Fibroblast of lung (primary cell): ENCODE results near the gene CRLF1. TPM values are rescaled to one million over a fixed set of nuclear protein-coding genes. Genes with fewer than 3 reads are reported as not detected.

Experiments
- DNase-seq, 2 donors: peaks; one replicate each; pipeline versions ENCODE4 v3.0.0 to v3.0.0-alpha.2; 2010; ENCODE audit warnings: low read depth in 2 of 2
- H2AFZ ChIP-seq: 2 replicates; pipeline ENCODE4 v1.5.1; 2012; ENCODE audit warnings: low read length, control low read depth, inconsistent platforms
- H3K27ac ChIP-seq: 2 replicates; pipeline ENCODE4 v1.5.1; 2011; ENCODE audit warnings: low read length, control low read depth; ENCODE audit not compliant: insufficient read depth
- H3K27me3 ChIP-seq: 2 replicates; pipeline ENCODE4 v1.5.1; 2011; ENCODE audit warnings: mild to moderate bottlenecking, low read length; ENCODE audit not compliant: control insufficient read depth, insufficient read depth
- H3K36me3 ChIP-seq: 2 replicates; pipeline ENCODE4 v1.5.1; 2011; ENCODE audit warnings: low read length; ENCODE audit not compliant: control insufficient read depth, insufficient read depth
- H3K4me1 ChIP-seq: 2 replicates; pipeline ENCODE4 v1.5.1; 2011; ENCODE audit warnings: low read length; ENCODE audit not compliant: control insufficient read depth, insufficient read depth; ENCODE audit errors: extremely low read depth
- H3K4me2 ChIP-seq: 2 replicates; pipeline ENCODE4 v1.5.1; 2011; ENCODE audit warnings: low read length, control low read depth; ENCODE audit not compliant: insufficient read depth; ENCODE audit errors: extremely low read depth
- H3K4me3 ChIP-seq, 4 experiments: fragments of 200-600 bp in 1 of 4; sonication (generic) in 1 of 4; replicated peaks in 1 of 4; 2 replicates each; pipeline ENCODE4 v1.5.1; 2011 to 2016; ENCODE audit warnings: low read length in 4 of 4, low read depth in 3 of 4, mild to moderate bottlenecking in 3 of 4, control low read depth in 2 of 4, inconsistent platforms in 1 of 4, mixed read lengths in 1 of 4; ENCODE audit not compliant: insufficient read depth in 1 of 4; ENCODE audit errors: control extremely low read depth in 1 of 4
- H3K79me2 ChIP-seq: 2 replicates; pipeline ENCODE4 v1.5.1; 2012; ENCODE audit warnings: mild to moderate bottlenecking, low read length, inconsistent platforms; ENCODE audit not compliant: control insufficient read depth, insufficient read depth
- H3K9ac ChIP-seq: 2 replicates; pipeline ENCODE4 v1.5.1; 2011; ENCODE audit warnings: mild to moderate bottlenecking, low read length, control low read depth; ENCODE audit not compliant: insufficient read depth
- H3K9me3 ChIP-seq: 2 replicates; pipeline ENCODE4 v1.5.1; 2012; ENCODE audit warnings: low read depth, low read length; ENCODE audit not compliant: control insufficient read depth, insufficient read depth
- H4K20me1 ChIP-seq: 2 replicates; pipeline ENCODE4 v1.5.1; 2011; ENCODE audit warnings: low read length; ENCODE audit not compliant: control insufficient read depth, insufficient read depth; ENCODE audit errors: extremely low read depth
- EZH2 ChIP-seq: IDR thresholded peaks from 2 replicates; pipeline ENCODE4 v1.5.1; 2012; ENCODE audit warnings: low read length, control low read depth, mild to moderate bottlenecking; ENCODE audit errors: missing control alignments
- polyA plus RNA-seq, 2 donors: library from polyadenylated mRNA; depleted of rRNA in 1 of 2; stranded (reverse) in 1 of 2; unstranded in 1 of 2; fragments of >200 nt; gene quantifications; 2 replicates each; pipeline ENCODE4 v1.2.1, GENCODE V29; 2011 to 2012; ENCODE audit warnings: missing spikeins in 1 of 2
- total RNA-seq: library from RNA; depleted of rRNA; stranded (reverse); fragments of >200 nt; gene quantifications from 2 replicates; pipeline ENCODE4 v1.2.1, GENCODE V29; 2014
- TF ChIP-seq, protein P1 (sequence below), 2 donors: IDR thresholded peaks in 1 of 2; conservative IDR thresholded peaks in 1 of 2; 1 replicate in 1 of 2; 2 replicates in 1 of 2; pipeline ENCODE4 v1.5.1; 2011 to 2012; ENCODE audit warnings: low read length in 2 of 2, control low read depth in 1 of 2, inconsistent platforms in 1 of 2, low read depth in 1 of 2, mild to moderate bottlenecking in 1 of 2

CRLF1 gene
- total and polyA plus RNA-seq, 2 donors (not counting 1 experiment from before 2014, with no cell fraction given): 2.2 to 2.5 TPM

DNA sequence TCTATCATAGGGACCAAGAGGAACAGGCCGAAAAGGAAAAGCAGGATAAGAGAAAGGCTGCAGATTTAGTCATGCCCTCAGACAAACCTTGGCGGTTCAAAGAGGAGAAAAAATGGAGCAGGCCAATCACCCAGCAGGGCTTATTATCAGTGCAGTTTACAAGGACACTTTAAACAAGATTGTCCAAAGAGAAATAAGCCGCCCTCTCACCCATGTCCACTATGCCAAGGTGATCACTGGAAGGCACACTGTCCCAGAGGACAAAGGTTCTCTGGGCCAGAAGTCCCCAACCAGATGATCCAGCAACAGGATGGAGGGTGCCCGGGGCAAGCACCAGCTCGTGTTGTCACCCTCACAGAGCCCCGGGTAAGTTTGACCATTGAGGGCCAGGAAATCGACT, 26.3 kb downstream of the CRLF1 start:
- Histone ChIP-seq H3K4me2 (no peak overlapping the region), H4K20me1 (no peaks in the 10 kb centered on the region), H2AFZ (no peak overlapping the region), H3K4me3 (no peak overlapping the region), H3K27ac (no peak overlapping the region), H3K4me1 (no peaks in the 10 kb centered on the region), H3K79me2 (no peaks in the 10 kb centered on the region), H3K9ac (no peak overlapping the region), H3K9me3 (no peaks in the 10 kb centered on the region), H3K36me3 (peaks cover 7% of the 10 kb centered on the region), H3K27me3 (no peaks in the 10 kb centered on the region)
- no peak for DNase-seq
- TF ChIP-seq EZH2: no peak
- TF ChIP-seq, protein P1, sequence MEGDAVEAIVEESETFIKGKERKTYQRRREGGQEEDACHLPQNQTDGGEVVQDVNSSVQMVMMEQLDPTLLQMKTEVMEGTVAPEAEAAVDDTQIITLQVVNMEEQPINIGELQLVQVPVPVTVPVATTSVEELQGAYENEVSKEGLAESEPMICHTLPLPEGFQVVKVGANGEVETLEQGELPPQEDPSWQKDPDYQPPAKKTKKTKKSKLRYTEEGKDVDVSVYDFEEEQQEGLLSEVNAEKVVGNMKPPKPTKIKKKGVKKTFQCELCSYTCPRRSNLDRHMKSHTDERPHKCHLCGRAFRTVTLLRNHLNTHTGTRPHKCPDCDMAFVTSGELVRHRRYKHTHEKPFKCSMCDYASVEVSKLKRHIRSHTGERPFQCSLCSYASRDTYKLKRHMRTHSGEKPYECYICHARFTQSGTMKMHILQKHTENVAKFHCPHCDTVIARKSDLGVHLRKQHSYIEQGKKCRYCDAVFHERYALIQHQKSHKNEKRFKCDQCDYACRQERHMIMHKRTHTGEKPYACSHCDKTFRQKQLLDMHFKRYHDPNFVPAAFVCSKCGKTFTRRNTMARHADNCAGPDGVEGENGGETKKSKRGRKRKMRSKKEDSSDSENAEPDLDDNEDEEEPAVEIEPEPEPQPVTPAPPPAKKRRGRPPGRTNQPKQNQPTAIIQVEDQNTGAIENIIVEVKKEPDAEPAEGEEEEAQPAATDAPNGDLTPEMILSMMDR (conservative IDR thresholded peaks at IDR 0.05 in 1 of 2, IDR thresholded peaks at IDR 0.05 in 1 of 2; ENCODE audit: low read depth in 1 of 2, low read length in 2 of 2): no peak

DNA sequence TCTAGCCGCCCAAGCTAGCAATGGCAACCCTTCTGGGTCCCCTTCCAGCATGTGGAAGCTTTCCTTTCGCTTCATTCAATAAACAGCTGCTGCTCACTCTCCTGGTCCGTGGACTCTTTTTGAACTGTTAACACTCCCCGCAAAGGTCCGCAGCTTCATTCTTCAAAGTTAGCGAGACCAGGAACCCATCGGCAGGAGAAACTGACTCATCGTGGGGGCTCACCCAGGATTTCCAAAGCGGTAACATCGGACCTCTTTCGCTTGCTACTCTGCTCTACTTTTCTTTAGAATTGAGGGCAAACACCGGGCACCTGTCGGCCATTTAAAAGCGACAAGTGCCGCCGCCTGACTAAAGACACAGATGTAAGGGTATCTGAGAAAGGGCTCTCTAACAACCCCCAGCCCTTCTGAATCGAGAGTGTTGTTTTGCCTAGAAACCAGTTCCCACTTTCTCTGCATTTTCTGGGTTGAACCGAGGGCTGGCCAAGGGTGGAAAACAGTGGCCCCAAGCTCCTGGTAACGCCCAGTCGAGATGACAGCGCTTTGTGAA, 29.2 kb downstream of the CRLF1 start:
- Histone ChIP-seq H3K27ac (no peak overlapping the region), H3K4me3 (no peak overlapping the region), H3K9me3 (no peaks in the 10 kb centered on the region), H3K4me2 (no peak overlapping the region), H4K20me1 (peaks cover 5% of the 10 kb centered on the region), H3K36me3 (peaks cover 22% of the 10 kb centered on the region), H2AFZ (no peak overlapping the region), H3K9ac (no peak overlapping the region), H3K4me1 (peaks cover 8% of the 10 kb centered on the region), H3K27me3 (no peaks in the 10 kb centered on the region), H3K79me2 (peaks cover 17% of the 10 kb centered on the region)
- TF ChIP-seq, protein P1 (conservative IDR thresholded peaks at IDR 0.05 in 1 of 2, IDR thresholded peaks at IDR 0.05 in 1 of 2; ENCODE audit: low read depth in 1 of 2, low read length in 2 of 2): no peak
- TF ChIP-seq EZH2: no peak
- no peak for DNase-seq

DNA sequence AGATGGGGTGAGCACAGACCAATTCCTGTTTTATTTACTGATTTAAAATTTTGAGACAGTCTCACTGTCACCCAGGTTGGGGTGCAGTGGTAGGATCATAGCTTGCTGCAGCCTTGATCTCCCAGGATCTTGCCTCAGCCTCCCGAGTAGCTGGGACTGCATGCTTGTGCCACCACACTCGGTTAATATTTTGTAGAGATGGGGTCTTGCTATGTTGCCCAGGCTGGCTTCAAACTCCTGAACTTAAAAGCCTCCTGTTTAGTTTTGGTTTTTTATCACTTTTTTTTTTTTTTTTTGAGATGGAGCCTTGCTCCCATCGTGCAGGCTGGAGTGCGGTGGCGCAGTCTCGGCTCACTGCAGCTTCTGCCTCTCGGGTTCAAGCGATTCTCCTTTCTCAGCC, 30.2 kb downstream of the CRLF1 start:
- Histone ChIP-seq H4K20me1 (peaks cover 5% of the 10 kb centered on the region), H3K4me1 (peaks cover 8% of the 10 kb centered on the region), H3K9me3 (no peaks in the 10 kb centered on the region), H3K4me3 (no peak overlapping the region), H2AFZ (no peak overlapping the region), H3K36me3 (peaks cover 22% of the 10 kb centered on the region), H3K27ac (no peak overlapping the region), H3K27me3 (no peaks in the 10 kb centered on the region), H3K79me2 (peaks cover 24% of the 10 kb centered on the region), H3K4me2 (no peak overlapping the region), H3K9ac (no peak overlapping the region)
- no peak for DNase-seq
- no peak for TF ChIP-seq EZH2
- TF ChIP-seq, protein P1 (conservative IDR thresholded peaks at IDR 0.05 in 1 of 2, IDR thresholded peaks at IDR 0.05 in 1 of 2; ENCODE audit: low read depth in 1 of 2, low read length in 2 of 2): no peak
